OCI-LY7 (cell line): ENCODE results near the gene DNAJB7.

Experiments
- EZH2phosphoT487 ChIP-seq: fragments of 200-600 bp; sonication (generic); IDR thresholded peaks from 2 replicates; pipeline ENCODE4 v1.6.1; 2018; ENCODE audit warnings: low read depth, borderline replicate concordance, mild to moderate bottlenecking, mixed run types, antibody characterized with exemption, low read length, moderate library complexity, mixed read lengths
- TF ChIP-seq, protein P1 (sequence below): fragments of 200-600 bp; sonication (generic); conservative IDR thresholded peaks from 2 replicates; pipeline ENCODE4 v1.5.1; 2014; ENCODE audit warnings: mild to moderate bottlenecking, antibody characterized with exemption, low read length, moderate library complexity, mixed read lengths

DNA sequence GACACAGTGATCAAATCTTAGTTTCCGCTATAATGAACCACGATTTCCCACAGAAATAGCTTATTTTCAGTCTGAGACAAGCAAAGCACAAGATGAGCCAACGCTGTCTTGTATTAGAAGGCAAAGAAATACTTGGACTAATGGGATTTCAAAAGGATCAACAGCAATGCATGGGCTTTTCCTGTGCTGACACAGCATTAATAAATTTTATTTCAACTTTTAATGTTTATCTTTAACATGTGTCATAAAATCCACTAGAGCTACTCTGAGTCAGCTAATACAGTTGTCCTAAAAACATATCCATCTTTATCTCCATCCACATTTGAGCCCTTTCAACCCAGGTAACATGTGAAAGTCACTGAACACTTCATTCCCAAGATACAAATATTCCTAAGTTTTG, 27.3 kb downstream of the DNAJB7 start:
- TF ChIP-seq, protein P1, sequence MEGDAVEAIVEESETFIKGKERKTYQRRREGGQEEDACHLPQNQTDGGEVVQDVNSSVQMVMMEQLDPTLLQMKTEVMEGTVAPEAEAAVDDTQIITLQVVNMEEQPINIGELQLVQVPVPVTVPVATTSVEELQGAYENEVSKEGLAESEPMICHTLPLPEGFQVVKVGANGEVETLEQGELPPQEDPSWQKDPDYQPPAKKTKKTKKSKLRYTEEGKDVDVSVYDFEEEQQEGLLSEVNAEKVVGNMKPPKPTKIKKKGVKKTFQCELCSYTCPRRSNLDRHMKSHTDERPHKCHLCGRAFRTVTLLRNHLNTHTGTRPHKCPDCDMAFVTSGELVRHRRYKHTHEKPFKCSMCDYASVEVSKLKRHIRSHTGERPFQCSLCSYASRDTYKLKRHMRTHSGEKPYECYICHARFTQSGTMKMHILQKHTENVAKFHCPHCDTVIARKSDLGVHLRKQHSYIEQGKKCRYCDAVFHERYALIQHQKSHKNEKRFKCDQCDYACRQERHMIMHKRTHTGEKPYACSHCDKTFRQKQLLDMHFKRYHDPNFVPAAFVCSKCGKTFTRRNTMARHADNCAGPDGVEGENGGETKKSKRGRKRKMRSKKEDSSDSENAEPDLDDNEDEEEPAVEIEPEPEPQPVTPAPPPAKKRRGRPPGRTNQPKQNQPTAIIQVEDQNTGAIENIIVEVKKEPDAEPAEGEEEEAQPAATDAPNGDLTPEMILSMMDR = no peak
- no peak for TF ChIP-seq EZH2phosphoT487
